HepG2 (cell line): Measurements from ENCODE around the gene SNED1. TPM values are rescaled to one million over a fixed set of nuclear protein-coding genes. Genes with fewer than 3 reads are reported as not detected.

Experiments used
- ATAC-seq: fragments of 200-7000 bp; cut with Tn5 transposase; 3 replicates; pipeline ENCODE4 v1.9.1; 2020; ENCODE audit warnings: mild to moderate bottlenecking, moderate library complexity
- BruUV-seq: library from RNA; stranded (reverse); fragments of 400-500 nt; replicated peaks from 2 replicates; lab custom pipeline; 2021; lab: Mats Ljungman, UMichigan
- CTCF ChIA-PET: fragments of 300-600 bp; formaldehyde crosslinking; extraction: SDS; loops from one replicate; lab custom pipeline; 2021; ENCODE audit warnings: low total read pairs, inconsistent platforms, low intra/inter-chr PET ratio; lab: Yijun Ruan, JAX
- POLR2A ChIA-PET: fragments of 350-600 bp; sonication (Branson Sonifier 250); formaldehyde crosslinking; loops from one replicate; lab custom pipeline; 2020; ENCODE audit warnings: antibody characterized with exemption, inconsistent platforms; lab: Yijun Ruan, JAX
- DNase-seq: peaks from one replicate; pipeline ENCODE4 v3.0.0-alpha.2; 2015; ENCODE audit warnings: low spot score
- FAIRE-seq: peaks from 3 replicates; lab custom pipeline; 2011; peaks lifted over from hg19 to GRCh38; lab: Jason Lieb, UNC
- H2AFZ ChIP-seq: one replicate; pipeline ENCODE4 v1.6.1; 2011; ENCODE audit warnings: low read length, inconsistent platforms
- H3K27ac ChIP-seq: fragments of 300-600 bp; 3 replicates; pipeline ENCODE4 v1.8.0; 2011; ENCODE audit warnings: mixed run types, mild to moderate bottlenecking, mixed read lengths, low read length, inconsistent platforms; ENCODE audit not compliant: insufficient read depth; ENCODE audit errors: extremely low read length
- H3K27me3 ChIP-seq, 2 experiments: fragments of 200-600 bp in 1 of 2; 2 replicates in 1 of 2; 3 replicates in 1 of 2; pipeline versions ENCODE4 v1.6.0 to v1.8.0; 2011; ENCODE audit warnings: low read length in 2 of 2, mild to moderate bottlenecking in 2 of 2, moderate library complexity in 2 of 2, inconsistent platforms in 1 of 2; ENCODE audit not compliant: insufficient read depth in 2 of 2, control insufficient read depth in 1 of 2
- H3K36me3 ChIP-seq, 2 experiments: fragments of 200-600 bp in 1 of 2; replicated peaks in 1 of 2; 2 replicates in 1 of 2; 3 replicates in 1 of 2; pipeline versions ENCODE4 v1.5.1 to v1.8.0; 2011; ENCODE audit warnings: low read length in 2 of 2, inconsistent platforms in 1 of 2; ENCODE audit not compliant: insufficient read depth in 2 of 2, control insufficient read depth in 1 of 2
- H3K4me1 ChIP-seq: 2 replicates; pipeline ENCODE4 v1.5.1; 2012; ENCODE audit warnings: low read length, inconsistent platforms; ENCODE audit not compliant: insufficient read depth
- H3K4me2 ChIP-seq: 2 replicates; pipeline ENCODE4 v1.6.0; 2011; ENCODE audit warnings: low read depth, low read length, inconsistent platforms
- H3K4me3 ChIP-seq, 3 experiments: fragments of 200-600 bp in 1 of 3; sonication (generic), shearing (Covaris generic) in 1 of 3; replicated peaks in 1 of 3; 2 replicates each; pipeline ENCODE4 v1.5.1; 2011 to 2016; ENCODE audit warnings: low read length in 3 of 3, inconsistent platforms in 2 of 3, low read depth in 2 of 3, mild to moderate bottlenecking in 2 of 3, control low read depth in 1 of 3, mixed read lengths in 1 of 3; ENCODE audit not compliant: insufficient read depth in 1 of 3
- H3K79me2 ChIP-seq: one replicate; pipeline ENCODE4 v1.6.1; 2011; ENCODE audit warnings: low read length, inconsistent platforms; ENCODE audit not compliant: insufficient read depth
- H3K9ac ChIP-seq: 2 replicates; pipeline ENCODE4 v1.6.0; 2011; ENCODE audit warnings: mild to moderate bottlenecking, low read depth, low read length, inconsistent platforms; ENCODE audit not compliant: insufficient read depth
- H3K9me3 ChIP-seq: 2 replicates; pipeline ENCODE4 v1.5.1; 2012; ENCODE audit warnings: mild to moderate bottlenecking, low read length
- H4K20me1 ChIP-seq: 2 replicates; pipeline ENCODE4 v1.6.0; 2011; ENCODE audit warnings: inconsistent platforms, mild to moderate bottlenecking, low read length, moderate library complexity; ENCODE audit not compliant: insufficient read depth
- E2F1 ChIP-seq: sonication (generic); formaldehyde crosslinking; IDR thresholded peaks from 2 replicates; pipeline ENCODE4 v1.5.0; 2020; ENCODE audit warnings: missing genetic modification reagents
- ELF4 ChIP-seq: sonication (generic); formaldehyde crosslinking; IDR thresholded peaks from 2 replicates; pipeline ENCODE4 v1.5.0; 2020; ENCODE audit warnings: missing genetic modification reagents, mild to moderate bottlenecking, moderate library complexity, borderline replicate concordance
- FOXA1 ChIP-seq, 2 experiments: fragments of 450-650 bp in 1 of 2; sonication (generic) in 1 of 2; formaldehyde crosslinking in 1 of 2; IDR thresholded peaks; 2 replicates each; pipeline versions ENCODE4 v1.4.0 to v1.6.1; 2016 to 2020; ENCODE audit warnings: missing genetic modification reagents in 1 of 2
- HIC2 ChIP-seq: sonication (generic); formaldehyde crosslinking; IDR thresholded peaks from 2 replicates; pipeline ENCODE4 v1.9.0; 2022; ENCODE audit warnings: low read depth, missing genetic modification reagents
- LCORL ChIP-seq, 2 experiments: fragments of 450-650 bp in 1 of 2; sonication (generic) in 1 of 2; formaldehyde crosslinking in 1 of 2; IDR thresholded peaks; 2 replicates each; pipeline versions ENCODE4 v1.5.0 to v1.6.1; 2017 to 2020; ENCODE audit warnings: antibody characterized with exemption in 1 of 2, missing genetic modification reagents in 1 of 2
- MBNL3 ChIP-seq: fragments of 250-450 bp; sonication (Bioruptor Pico); conservative IDR thresholded peaks from 2 replicates; pipeline ENCODE4 v1.8.0; 2022; ENCODE audit warnings: mild to moderate bottlenecking, inconsistent platforms
- NAIF1 ChIP-seq: sonication (generic); formaldehyde crosslinking; IDR thresholded peaks from 2 replicates; pipeline ENCODE4 v1.5.0; 2020; ENCODE audit warnings: mild to moderate bottlenecking, missing genetic modification reagents, borderline replicate concordance
- NR2C2 ChIP-seq: sonication (generic); formaldehyde crosslinking; IDR thresholded peaks from 2 replicates; pipeline ENCODE4 v1.4.0; 2020; ENCODE audit warnings: missing genetic modification reagents, mild to moderate bottlenecking, moderate library complexity, borderline replicate concordance
- NR3C1 ChIP-seq: sonication (generic); formaldehyde crosslinking; IDR thresholded peaks from 2 replicates; pipeline ENCODE4 v1.4.0; 2020; ENCODE audit warnings: missing genetic modification reagents
- REPIN1 ChIP-seq: sonication (generic); formaldehyde crosslinking; IDR thresholded peaks from 2 replicates; pipeline ENCODE4 v1.8.0; 2022; ENCODE audit warnings: missing genetic modification reagents, low read depth, mild to moderate bottlenecking, borderline replicate concordance
- ZBTB2 ChIP-seq: sonication (generic); formaldehyde crosslinking; IDR thresholded peaks from 2 replicates; pipeline ENCODE4 v1.8.0; 2022; ENCODE audit warnings: low read depth, missing genetic modification reagents
- ZNF142 ChIP-seq: sonication (generic); formaldehyde crosslinking; IDR thresholded peaks from 2 replicates; pipeline ENCODE4 v1.4.0; 2020; ENCODE audit warnings: missing genetic modification reagents
- ZNF383 ChIP-seq: sonication (generic); formaldehyde crosslinking; IDR thresholded peaks from 2 replicates; pipeline ENCODE4 v1.4.0; 2020; ENCODE audit warnings: missing genetic modification reagents, mild to moderate bottlenecking, borderline replicate concordance
- ZNF75D ChIP-seq: sonication (generic); formaldehyde crosslinking; IDR thresholded peaks from 2 replicates; pipeline ENCODE4 v1.8.1; 2023; ENCODE audit warnings: missing genetic modification reagents, mild to moderate bottlenecking, borderline replicate concordance
- ZNF768 ChIP-seq: sonication (generic); formaldehyde crosslinking; IDR thresholded peaks from 2 replicates; pipeline ENCODE4 v1.4.0; 2020; ENCODE audit warnings: missing genetic modification reagents
- WGBS: methylation state at CpG from one replicate; pipeline ENCODE4 v1.1.6; 2017; ENCODE audit warnings: low lambda C conversion rate; 5-methylcytosine and 5-hydroxymethylcytosine counted together
- in situ Hi-C: cut with HindIII; loops from 2 replicates; pipeline ENCODE4 v1.10.0; 2017; ENCODE audit warnings: low pct_unique_long_range_greater_than_20kb; ENCODE audit not compliant: extremely low pct_ligation_motif_present
- intact Hi-C: fragments of 100-400 bp; cut with micrococcal nuclease; formaldehyde crosslinking; loops from one replicate; pipeline ENCODE4 v1.10.0; 2022; ENCODE audit not compliant: unreplicated experiment
- polyA plus RNA-seq, 8 experiments: library from polyadenylated mRNA; depleted of rRNA in 3 of 8; stranded (reverse) in 7 of 8; unstranded in 1 of 8; fragments of >200 nt; fragmentation: Illumina TruSeq in 4 of 8; extraction: Trizol in 4 of 8; gene quantifications; 2 replicates each; pipeline versions ENCODE4 v1.2.1 to v1.2.3, GENCODE V29; 2011 to 2016; ENCODE audit warnings: low read depth in 4 of 8, missing spikeins in 1 of 8, mixed read lengths in 1 of 8; ENCODE audit not compliant: insufficient read depth in 1 of 8
- total RNA-seq, 5 experiments: library from RNA; depleted of rRNA; stranded (reverse); fragments of >200 nt; fragmentation: Illumina TruSeq; extraction: Trizol; gene quantifications; 2 replicates each; pipeline ENCODE4 v1.2.3, GENCODE V29; 2016; ENCODE audit warnings: low read depth in 1 of 5

SNED1 gene
- total and polyA plus RNA-seq, 2 of the 13 experiments (the other 11 are each of a cell fraction or from before 2014, with no cell fraction given): 0.15 to 0.65 TPM

- Histone ChIP-seq H2AFZ (no peak overlapping the region), H3K36me3 (no peaks in the 10 kb centered on the region), H3K9me3 (peaks cover 5% of the 10 kb centered on the region; the same call in 1 of the 2 replicates), H3K4me2 (no peak overlapping the region), H3K9ac (no peak overlapping the region), H3K4me3 (no peak overlapping the region), H3K27ac (no peak overlapping the region), H3K79me2 (no peaks in the 10 kb centered on the region), H3K4me1 (peaks cover 26% of the 10 kb centered on the region), H3K27me3 (peaks cover 0 to 20% of the 10 kb centered on the region in 2 experiments; a peak in 4 of 5 replicates), H4K20me1 (no peaks in the 10 kb centered on the region)
- POLR2A ChIA-PET: no interaction called here
- no TSS peak for BruUV-seq
- in situ Hi-C loops (no loop called here), intact Hi-C loops (no loop called here)
- DNase-seq: no peak
- 88% methylated on average over 7 of the region's 7 CpGs for WGBS
- ATAC-seq: no peak
- FAIRE-seq: no peak
- CTCF ChIA-PET: no interaction called here
- TF ChIP-seq LCORL (IDR thresholded peaks at IDR 0.05) (no peak), LCORL (CRISPR knock-in tag; IDR thresholded peaks at IDR 0.05) (no peak), ZNF75D (CRISPR knock-in tag) (no peak), NAIF1 (CRISPR knock-in tag) (no peak), ZNF142 (CRISPR knock-in tag) (no peak), ELF4 (no peak), ZNF383 (CRISPR knock-in tag) (no peak), FOXA1 (IDR thresholded peaks at IDR 0.05) (no peak), FOXA1 (CRISPR knock-in tag; IDR thresholded peaks at IDR 0.05) (no peak), NR3C1 (CRISPR knock-in tag) (no peak), MBNL3 (CRISPR knock-in tag) (no peak), E2F1 (CRISPR knock-in tag) (no peak), HIC2 (CRISPR knock-in tag) (no peak), NR2C2 (CRISPR knock-in tag) (no peak), ZBTB2 (CRISPR knock-in tag) (no peak), REPIN1 (no peak), ZNF768 (CRISPR knock-in tag) (no peak)
Measured at GRCh38 chr2:241003047-241003360, 4.6 kb downstream of the SNED1 start.
